ENCODE measurements around the gene KIF2A.

KIF2A gene

DNA sequence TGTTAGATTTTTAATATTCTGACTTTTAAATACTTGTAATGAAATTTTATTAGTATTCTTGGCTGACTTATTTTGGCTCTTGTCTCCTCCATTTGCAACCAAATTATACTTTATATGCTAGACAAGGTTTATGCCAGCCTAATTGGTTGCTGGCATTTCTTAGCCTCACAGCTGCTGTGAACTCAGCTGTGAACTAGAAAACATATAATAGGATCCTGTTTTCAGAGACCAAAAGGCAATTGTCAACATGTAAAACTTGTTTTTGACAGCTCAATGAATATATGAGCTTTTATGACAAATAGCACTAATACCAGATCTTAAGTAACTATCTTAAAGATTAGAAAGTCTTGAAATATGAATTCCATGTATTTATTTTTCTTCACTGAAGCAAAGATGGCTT is 25.9 kb downstream of the KIF2A start:
- DNase-seq = peak; percentile 70

DNA sequence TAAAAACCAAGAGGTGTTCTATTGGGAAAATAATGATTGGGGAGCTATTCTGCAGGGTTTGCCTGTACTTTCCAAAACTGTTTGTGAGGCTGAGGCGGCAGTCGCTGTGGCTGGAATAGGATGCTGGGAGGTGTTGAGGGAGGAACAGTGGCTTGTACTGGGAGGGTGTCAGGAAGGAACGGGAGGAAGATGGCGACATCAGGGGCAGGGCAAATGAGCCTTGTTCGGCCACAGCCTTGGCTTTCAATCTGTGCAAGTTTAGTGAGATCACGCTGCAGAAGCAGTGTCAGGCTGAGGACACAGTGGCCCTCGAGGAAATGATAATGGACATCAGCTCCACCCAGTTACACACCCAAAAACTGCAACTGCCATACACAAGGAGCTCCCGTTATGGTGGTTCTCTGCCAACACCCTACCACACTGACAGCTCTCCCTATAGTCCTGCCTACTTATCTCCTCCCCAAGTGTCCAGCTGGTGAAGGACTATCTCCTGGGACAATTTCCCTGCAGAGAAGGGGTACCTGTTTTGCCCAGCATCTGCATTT is 27.3 kb downstream of the KIF2A start:
- peak; percentile 28 for DNase-seq

- DNase-seq = no peak
Observed at GRCh38 chr5:62334082-62334481, 28.1 kb downstream of the KIF2A start.

- DNase-seq = peak; percentile 34
Observed at GRCh38 chr5:62340392-62340791, 34.4 kb downstream of the KIF2A start.

DNA sequence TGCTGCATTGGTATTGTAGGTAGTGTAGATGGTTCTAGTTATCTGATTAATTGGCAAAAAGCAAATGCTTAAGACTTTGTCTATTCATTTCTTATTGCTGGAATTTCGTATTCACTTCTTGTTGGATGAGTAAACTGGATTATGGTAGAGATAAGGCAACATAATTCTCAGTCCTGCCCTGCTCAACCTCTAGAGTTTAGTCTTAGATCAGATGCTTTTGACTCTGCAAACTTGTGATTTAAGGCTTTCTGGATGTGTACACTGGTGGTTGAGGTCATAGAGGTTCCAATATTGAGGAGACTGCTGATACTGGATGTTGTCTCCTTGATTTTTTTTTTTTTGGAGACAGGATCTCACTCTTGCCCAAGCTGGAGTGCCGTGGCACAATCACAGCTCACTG is 35.0 kb downstream of the KIF2A start:
- no peak for DNase-seq

DNA sequence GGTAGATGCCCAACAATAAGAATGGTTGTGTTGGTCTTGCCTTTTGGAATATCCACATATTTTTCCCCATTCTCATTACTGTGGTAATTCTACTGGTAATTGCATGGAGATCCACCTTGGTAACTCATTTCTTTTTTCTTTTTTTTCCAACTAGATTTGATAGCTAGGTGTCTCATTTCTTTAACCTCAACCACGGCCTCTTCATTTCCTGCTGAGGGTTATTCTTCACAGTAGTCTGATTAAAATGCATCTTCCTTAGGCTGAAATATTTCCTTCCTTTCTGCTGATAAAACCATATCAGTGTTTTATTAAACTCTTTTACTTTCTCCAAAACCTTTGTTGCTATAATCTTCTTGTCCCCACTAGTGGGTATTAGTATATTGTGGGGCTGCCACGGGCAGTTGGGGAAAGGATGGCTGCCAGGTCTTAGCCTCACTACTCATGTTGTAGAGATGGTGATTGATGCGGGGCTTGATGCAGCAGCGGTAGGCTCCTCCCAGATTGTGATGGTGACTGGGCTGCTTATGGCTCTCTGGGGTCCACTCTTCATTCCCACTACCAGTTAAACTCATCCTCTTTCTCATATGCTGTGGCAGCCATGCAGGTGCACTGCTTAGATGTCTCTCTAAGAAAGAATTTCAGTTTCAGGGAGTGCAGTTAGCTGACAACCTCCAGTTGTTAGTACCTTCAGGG is 35.9 kb downstream of the KIF2A start:
- no peak for DNase-seq

GRCh38 chr5:62342476-62342837 is 36.5 kb downstream of the KIF2A start:
- DNase-seq = no peak

GRCh38 chr5:62343428-62343827 is 37.4 kb downstream of the KIF2A start:
- DNase-seq = no peak

DNA sequence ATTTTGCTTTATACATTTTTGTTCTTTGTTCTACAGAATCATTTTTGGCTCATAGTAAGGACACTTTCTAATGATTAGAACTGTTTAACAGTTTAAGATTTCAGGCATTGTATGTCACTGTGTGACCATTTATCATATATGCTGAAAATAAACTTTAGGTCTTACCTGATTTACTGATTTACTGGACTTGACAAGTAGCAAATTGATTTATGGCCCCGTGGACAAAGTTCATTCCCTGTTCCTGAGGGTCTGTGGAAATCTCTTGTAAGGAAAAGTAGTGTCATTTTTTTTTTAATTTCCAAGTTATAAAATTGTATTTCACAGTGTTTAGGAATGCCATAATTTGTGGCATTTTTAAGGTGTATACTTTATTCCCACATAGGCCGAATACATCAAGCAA is 40.7 kb downstream of the KIF2A start:
- no peak for DNase-seq

DNA sequence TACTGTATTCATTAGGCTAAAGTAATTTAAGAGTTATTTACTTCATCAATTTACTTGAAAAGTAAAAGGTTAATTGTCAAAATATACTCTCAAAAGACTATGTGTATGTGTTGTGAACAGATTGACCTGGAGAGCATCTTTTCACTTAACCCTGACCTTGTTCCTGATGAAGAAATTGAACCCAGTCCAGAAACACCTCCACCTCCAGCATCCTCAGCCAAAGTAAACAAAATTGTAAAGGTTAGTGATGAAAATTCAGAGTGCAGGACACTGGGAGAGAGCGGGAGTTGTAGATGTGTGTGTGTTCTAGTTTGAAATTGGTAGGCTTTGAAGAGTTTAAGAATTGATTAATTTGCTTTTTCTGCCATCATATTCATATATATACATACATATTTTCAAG is 41.9 kb downstream of the KIF2A start:
- no peak for DNase-seq

GRCh38 chr5:62348723-62349481 is 42.9 kb downstream of the KIF2A start:
- no peak for DNase-seq

GRCh38 chr5:62354028-62354874 is 48.2 kb downstream of the KIF2A start:
- DNase-seq = peak; percentile 70

DNA sequence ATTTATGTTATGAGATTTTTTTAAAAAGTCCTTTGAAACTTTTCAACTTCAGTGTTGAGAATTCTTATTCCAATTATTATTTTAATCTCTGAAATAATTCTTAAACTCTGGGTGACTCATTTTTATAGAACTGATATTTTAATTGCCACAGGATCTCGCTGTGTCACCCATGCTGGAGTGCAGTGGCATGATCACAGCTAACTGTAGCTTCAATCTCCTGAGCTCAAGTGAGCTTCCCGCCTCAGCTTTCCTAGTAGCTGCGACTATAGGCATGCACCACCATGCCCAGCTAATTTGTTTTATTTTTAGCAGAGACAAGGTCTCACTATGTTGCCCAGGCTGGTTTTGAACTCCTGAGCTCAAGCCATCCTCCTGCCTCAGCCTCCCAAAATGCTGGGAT is 56.7 kb downstream of the KIF2A start:
- no peak for DNase-seq

GRCh38 chr5:62369039-62369438 is 63.0 kb downstream of the KIF2A start:
- DNase-seq = no peak

DNA sequence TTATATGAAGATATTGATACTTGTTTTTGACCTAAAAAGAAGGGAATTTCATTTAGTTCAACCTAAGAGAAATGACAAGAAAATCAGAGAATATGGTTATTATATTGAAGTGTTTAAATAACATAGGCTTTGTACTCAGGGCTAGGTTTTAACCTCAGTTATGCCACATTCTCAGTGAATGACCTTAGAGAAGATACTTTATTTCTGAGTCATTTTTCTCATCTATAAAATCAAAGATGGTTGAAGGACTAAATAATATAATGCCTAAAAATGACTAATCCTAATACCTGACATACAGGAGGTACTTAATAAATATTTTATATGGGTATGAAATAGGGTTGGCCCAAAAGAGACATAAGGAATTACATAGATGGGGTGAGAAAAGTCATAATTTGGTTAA is 65.4 kb downstream of the KIF2A start:
- no peak for DNase-seq

- no peak for DNase-seq
Observed at GRCh38 chr5:62372600-62372999, 66.6 kb downstream of the KIF2A start.

- DNase-seq = no peak
Observed at GRCh38 chr5:62373382-62373781, 67.4 kb downstream of the KIF2A start.

- no peak for DNase-seq
Observed at GRCh38 chr5:62374090-62374489, 68.1 kb downstream of the KIF2A start.

DNA sequence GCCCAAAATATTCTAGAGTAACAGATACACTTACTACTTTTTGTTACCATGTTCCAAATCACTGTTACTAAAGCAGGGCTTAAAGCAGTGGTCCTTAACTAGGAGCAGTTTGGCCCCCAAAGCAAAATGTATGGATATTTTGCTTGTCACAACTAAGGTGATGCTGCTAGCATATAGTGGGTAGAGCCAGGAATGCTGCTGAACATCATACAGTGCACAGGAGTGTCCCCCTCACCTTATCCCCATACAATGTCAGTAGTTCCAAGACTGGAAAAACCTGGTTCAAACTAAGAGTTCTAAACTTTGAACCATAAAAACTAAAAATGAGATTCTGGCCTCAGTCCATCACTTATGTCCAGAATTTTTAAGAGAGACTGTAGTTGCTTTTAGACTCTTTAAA is 69.6 kb downstream of the KIF2A start:
- no peak for DNase-seq

DNA sequence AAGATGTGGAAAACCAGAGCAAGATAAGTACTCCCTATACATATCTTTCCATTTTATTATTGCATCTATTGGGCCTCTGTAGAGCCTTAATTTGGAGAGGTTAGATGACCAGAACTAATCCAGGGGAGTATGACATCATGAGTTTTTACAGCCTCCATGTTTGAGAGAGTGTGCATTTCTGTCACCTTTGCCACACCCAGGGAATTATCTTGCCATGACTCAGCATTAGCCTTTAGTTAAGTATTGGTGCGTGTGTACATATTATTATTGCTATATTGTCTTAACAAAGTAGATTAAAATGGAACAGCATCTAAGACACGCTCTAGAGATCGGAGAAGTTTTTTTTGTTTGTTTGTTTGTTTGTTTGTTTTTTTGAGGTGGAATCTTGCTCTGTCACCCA is 70.1 kb downstream of the KIF2A start:
- DNase-seq = no peak

- DNase-seq = no peak
Observed at GRCh38 chr5:62385131-62385530, 79.1 kb downstream of the KIF2A start.

DNA sequence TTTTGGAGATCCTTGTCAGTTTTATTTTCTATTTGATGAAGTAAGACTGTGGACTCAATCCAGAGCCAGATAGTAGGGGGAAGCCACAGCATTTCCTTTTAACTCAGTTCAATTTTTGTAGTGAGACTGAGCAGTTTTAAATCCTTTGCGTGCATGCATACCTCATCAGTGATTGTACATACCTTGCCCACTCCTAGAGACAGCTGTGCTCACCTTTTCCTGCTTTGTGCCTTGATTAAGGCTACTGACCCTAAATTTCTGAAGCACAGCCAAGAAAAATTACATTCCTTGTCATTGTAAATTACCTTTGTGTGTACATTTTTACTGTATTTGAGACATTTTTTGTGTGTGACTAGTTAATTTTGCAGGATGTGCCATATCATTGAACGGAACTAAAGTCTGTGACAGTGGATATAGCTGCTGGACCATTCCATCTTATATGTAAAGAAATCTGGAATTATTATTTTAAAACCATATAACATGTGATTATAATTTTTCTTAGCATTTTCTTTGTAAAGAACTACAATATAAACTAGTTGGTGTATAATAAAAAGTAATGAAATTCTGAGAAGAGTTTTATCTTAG is 79.9 kb downstream of the KIF2A start:
- no peak for DNase-seq

- DNase-seq = no peak
Observed at GRCh38 chr5:62386824-62387223, 80.8 kb downstream of the KIF2A start.
